HT1080 (cell line): Measurements from ENCODE around the gene SH3RF3. TPM values are rescaled to one million over a fixed set of nuclear protein-coding genes. Genes with fewer than 3 reads are reported as not detected.

Experiments
- DNase-seq: peaks from one replicate; pipeline ENCODE4 v3.0.0-alpha.2; 2015; ENCODE audit warnings: low read depth
- total RNA-seq: library from RNA; depleted of rRNA; stranded (reverse); fragments of >200 nt; shearing (Covaris generic); gene quantifications from 2 replicates; pipeline ENCODE4 v1.2.3, GENCODE V29; 2014

Gene SH3RF3
- total RNA-seq, 1 experiment from 2014 or later: 5.0 TPM

- no peak for DNase-seq
These were observed 257.1 kb downstream of the SH3RF3 start for GRCh38 chr2:109386004-109386695.

DNA sequence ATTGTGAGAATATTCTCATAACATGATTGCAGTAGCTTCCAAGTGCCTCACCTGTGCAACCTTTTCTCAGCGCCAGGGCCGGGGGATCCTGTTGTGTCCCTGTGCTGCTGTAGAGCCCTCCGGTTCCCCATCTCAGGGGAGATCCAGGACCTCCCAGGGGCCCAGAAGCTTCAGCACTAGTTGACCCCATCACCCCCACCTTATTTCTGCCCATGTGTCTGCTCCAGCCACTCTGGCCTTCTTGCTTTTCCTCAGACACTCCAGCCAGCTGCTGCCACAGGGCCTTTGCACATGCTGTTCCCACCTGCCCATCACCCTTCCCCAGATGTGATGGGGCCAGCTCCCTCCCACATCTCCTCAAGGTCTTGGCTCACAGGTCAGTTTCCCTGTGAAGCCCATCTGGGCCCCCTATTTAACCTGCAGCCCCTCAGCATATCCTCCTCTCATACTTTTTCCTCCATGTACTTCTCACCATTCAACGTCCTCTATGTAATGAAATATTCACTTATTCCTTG, 258.3 kb downstream of the SH3RF3 start:
- no peak for DNase-seq

- DNase-seq: no peak
These were observed 258.9 kb downstream of the SH3RF3 start for GRCh38 chr2:109387778-109388469.

- no peak for DNase-seq
These were observed 262.2 kb downstream of the SH3RF3 start for GRCh38 chr2:109391243-109391642.

- DNase-seq: no peak
These were observed 263.1 kb downstream of the SH3RF3 start for GRCh38 chr2:109392140-109392539.

DNA sequence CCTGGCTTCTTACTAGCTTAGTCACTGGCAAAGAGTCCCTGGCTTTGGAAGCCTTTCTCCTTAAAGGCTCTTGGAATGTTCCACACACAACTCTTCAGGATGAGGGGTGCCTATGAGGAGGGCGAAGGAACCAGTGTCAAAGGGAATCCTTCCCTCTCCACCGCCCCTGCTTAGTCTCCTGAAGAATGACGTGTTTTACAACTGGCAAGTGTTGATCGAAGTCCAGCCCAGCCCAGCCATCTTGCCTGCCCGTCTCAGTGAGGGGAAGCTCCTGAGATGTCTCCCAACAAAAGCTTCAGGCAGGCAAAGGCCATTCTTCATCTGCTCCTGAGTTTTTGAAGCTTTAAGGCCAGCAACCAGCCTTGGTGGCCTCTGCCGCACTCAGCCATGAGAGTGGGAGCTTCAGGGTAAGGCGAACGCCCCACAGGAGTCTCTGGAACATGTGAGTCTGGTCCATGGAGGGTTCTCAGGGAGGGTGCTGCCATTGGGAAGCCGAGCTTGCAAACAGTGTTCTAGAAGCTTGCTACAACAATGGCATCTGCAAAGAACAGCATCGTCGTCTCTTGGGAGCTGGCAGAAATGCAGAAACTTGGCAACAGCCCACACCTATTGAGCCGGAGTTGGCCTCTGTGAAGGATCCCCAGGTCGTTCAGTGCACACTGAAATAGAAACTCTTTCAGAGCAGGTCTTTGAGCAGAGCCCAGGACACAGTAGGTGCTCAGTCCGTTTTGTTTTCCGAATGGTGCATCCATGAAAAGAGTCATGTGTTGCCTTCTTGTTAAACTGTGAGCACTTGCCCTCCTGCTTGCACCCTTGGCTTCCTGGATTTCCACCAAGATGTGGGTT, 264.0 kb downstream of the SH3RF3 start:
- DNase-seq: no peak

- no peak for DNase-seq
These were observed 264.6 kb downstream of the SH3RF3 start for GRCh38 chr2:109393662-109393972.

- DNase-seq: no peak
These were observed 266.6 kb downstream of the SH3RF3 start for GRCh38 chr2:109395494-109396201.

DNA sequence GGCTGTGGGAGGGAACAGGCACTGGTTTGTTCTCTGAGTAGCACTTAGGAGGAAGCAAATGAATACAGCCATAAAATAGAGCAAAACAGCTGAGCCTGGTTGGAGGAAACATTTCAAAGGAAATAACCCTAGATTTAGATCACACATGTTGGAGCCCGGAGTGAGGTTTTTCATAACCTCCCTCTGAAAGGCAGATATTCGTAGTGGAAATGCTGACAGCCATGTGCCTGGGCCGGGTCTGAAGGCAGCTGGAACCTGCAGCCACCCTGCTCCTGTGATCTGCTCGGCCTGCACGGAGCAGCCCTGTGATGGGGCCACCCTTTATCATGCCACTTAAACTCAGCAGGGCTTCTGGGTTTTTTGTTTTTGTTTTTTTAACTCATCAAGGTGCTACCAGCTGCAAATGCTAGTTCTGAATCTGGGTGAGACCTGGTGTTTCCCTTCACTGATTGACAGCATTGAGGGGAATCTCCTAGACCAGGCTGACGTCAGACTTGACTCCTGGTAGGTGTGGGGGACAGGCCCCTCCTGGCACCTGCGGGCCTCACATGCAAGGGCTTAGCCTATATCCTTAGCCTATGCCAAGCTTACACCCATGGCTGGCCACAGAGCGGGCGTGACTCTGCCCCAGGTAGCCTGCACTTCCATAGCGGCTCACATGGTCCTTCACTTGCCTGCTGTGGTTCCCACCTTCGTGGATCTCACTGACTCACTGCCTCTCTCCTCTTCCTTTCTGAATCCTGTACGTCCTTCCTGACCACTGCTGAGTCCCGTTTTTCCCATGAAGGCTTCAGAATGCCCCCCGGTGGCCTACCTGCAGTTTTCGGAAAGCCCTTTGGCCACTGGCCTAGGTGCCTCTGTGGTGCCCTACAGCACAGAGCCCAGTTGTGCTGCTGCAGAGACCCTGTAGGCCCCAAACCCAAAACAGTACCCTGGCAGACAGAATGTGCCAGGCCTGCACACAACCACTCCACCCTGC, 267.5 kb downstream of the SH3RF3 start:
- peak; percentile 52 for DNase-seq

DNA sequence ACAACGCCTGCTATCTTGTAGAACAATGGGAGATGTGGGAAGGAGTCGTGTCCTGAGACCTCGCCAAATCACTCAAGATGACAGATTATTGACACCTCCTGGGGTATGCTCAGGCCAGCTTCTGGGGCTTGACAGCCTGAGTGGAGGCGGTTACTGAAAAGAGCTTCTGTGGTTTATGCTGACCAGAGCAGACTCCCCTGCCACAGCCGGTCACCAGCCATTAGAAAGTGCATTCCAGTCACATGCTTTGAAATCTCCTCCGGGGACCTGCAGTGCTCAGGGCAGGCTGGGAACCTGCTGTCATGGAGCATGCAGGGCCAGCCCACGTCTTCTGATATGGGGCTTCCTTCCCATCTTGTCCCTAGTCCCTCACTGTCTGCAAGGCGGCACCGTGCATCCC, 268.9 kb downstream of the SH3RF3 start:
- DNase-seq: no peak

- no peak for DNase-seq
These were observed 269.5 kb downstream of the SH3RF3 start for GRCh38 chr2:109398366-109399015.

DNA sequence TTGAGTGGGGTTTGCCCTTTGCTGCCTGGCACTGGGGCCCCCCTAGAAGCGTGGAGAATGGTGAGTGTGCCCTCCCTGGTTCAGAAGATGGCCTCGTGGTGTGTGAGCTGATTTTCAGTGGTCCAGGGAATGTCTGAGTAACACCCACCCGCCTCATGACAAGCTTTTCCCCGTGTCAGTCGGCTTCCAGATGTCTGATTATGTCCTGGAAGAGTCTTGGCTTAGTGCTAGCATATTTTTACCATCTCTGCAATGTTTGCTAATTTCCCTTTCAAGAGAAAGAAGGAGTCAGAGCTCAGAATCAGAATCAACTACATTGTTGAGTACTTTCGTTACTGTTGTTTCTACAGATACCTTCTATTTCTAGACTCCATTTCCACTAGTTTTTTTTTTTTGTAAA, 270.1 kb downstream of the SH3RF3 start:
- no peak for DNase-seq

DNA sequence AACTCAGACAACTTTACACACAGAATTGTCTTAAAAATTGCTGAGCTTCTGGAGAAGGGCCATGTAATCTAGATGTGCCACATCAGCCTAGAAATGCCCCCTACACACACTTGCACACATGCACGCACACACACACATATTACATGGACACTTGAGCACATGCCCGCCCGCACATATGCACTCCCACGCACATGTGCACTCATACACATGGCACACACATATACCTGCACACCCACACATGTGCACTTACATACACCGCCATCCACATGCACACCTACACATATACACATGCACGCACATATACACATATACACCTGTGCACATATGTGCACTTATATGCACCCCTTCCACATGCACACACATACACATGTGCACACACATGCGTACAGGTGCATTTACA, 271.1 kb downstream of the SH3RF3 start:
- no peak for DNase-seq

GRCh38 chr2:109401370-109401769, 272.4 kb downstream of the SH3RF3 start:
- no peak for DNase-seq

DNA sequence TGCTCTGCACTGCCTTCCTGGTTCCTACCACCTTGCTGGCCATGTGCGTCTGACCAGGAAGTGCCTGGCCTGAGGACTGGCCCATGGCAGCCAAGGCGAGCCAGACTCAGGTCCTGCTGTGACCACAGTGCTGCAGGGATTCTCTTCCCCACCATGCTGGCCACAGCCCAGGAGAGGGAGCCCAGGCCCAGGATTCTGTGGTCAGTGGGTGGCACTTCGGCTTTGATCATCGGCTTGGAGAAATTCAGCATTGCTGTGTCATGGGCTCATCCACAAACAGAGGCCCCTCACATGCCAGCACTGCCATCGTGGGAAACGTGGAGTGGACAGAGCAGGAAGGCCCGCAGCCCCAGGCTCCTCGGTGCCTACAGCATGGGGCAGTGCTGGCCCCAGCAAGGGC, 273.2 kb downstream of the SH3RF3 start:
- peak; percentile 46 for DNase-seq

GRCh38 chr2:109402980-109403840, 274.2 kb downstream of the SH3RF3 start:
- DNase-seq: peak; percentile 23

- DNase-seq: peak; percentile 56
These were observed 274.8 kb downstream of the SH3RF3 start for GRCh38 chr2:109403841-109404201.

DNA sequence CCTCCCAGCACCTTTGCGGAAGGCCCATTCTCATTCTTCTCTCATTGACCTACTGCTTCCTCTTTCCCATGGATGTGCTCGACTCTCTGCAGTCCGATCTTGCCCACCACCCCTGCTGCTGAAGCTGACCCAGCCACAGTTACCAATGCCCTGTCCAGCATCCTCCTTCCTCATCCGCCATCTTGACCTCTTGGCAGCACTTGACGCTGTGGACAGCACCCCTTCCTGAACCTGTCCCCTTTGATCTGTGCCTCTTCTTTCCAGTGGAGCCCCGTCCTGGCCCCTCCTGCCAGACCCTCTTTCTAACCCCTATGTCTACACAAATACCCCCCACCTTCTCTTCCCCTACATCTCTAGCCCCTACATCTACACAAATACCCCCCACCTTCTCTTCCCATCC, 275.7 kb downstream of the SH3RF3 start:
- DNase-seq: no peak

GRCh38 chr2:109405873-109406272, 276.9 kb downstream of the SH3RF3 start:
- DNase-seq: no peak
